Measurements from ENCODE around the gene GAS6.
"Not testable (repeated sequence)": the region's sequence is repeated elsewhere in the genome, so short reads cannot be mapped to it uniquely, and the experiment has no call there.

The GAS6 gene

DNA sequence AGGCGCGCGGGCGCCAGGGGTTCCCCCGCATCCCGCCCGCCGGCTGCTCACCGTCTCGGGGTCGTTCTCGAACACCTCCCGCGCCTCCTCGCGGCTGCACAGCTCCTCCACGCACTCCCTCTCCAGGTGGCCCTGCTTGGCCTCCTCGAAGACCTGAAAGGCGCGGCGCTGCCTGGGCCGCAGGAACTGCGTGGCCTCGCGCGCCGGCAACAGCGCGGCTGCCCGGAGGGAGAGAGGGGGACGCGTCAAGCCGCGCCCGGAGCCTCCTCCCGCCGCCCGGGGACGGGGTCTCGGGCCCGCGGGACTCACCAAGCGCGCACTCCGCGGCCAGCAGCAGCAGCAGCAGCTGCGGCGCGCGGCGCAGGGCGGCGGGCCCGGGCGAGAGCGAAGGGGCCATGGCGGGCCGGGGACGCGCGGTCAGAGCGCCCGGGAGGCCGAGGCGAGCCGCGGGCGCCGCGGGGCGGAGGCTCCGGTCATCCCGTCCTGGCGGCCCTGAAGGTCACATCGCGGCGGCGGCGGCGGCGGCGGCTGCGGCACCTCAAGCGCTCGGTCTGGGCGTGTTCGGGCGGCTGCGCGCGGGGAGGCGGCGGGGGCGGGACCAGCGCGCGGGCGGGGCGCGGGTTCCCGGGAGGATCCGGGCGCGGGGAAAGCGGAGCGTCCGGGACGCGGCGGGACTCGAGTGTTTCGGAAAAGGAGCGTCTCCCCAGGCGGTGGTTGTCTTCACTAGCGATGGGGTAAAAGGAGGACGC is at the start of gene GAS6:
Gene GAS6 (minus strand): TSS at position 553 of the 749 bp plus-strand sequence. CDS start 156 bp downstream, at position 397.
- peak; percentile 93 for DNase-seq (ENCODE audit: low spot score)

DNA sequence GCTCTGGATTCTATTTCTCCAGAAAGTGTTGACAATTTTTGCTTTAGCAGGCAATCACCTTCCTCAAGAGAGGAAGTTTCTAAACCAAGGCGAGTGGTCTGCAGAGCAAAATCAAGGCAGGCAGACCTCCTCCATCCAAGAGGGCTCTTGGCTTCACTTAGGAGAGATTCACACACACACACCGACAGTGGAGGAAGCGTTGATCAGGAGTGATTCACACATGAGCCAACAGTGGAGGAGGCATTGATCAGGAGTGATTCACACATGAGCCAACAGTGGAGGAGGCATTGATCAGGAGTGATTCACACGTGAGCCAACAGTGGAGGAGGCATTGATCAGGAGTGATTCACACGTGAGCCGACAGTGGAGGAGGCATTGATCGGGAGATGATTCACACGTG is 49.5 kb upstream of the GAS6 start:
- DNase-seq (ENCODE audit: low spot score): not testable (repeated sequence)

DNA sequence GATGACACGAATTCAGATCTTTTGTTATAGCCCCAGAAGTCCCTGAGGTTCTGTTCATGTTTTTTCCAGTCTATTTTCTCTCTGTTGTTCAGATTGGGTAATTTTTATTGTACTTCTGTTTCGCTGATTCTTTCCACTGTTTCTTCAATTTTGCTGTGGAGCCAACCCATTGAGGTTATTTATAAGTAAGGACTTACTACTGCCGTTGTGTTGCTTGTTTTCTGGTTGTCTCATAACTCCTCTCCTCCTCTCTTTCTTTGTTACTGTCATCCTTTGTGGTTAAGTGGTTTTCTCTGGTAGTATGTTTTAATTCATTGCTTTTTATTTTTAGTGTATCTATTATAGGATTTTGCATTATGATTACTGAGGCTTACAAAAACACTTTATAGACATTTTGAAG is 48.7 kb upstream of the GAS6 start:
- no peak for DNase-seq (ENCODE audit: low spot score)

- peak; percentile 75 for DNase-seq (ENCODE audit: low spot score)
These were observed 44.0 kb upstream of the GAS6 start for GRCh38 chr13:113907635-113908617.

DNA sequence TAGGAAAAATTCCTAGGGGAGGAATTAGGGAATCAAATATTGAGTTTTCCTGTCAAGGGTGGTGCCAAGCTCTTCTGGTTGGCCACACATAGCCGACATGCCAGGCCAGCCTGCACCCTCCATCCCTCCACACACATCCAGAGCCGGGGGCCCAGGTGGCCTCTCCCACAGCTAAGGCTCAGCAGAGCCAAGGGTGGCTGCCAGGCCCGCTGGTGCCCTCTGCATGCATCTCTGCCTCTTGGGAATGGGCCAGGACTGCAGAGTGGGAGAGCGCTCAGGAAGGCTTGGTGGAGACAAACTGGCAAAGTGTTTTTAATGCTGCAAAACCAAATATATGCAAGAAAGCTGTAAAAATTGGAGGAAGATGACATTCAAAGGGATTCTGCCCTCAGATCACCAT is 42.7 kb upstream of the GAS6 start:
- no peak for DNase-seq (ENCODE audit: low spot score)

- no peak for DNase-seq (ENCODE audit: low spot score)
These were observed 42.1 kb upstream of the GAS6 start for GRCh38 chr13:113905942-113906341.

GRCh38 chr13:113905018-113905417 is 41.1 kb upstream of the GAS6 start:
- no peak for DNase-seq (ENCODE audit: low spot score)

- DNase-seq (ENCODE audit: low spot score): peak; percentile 49
These were observed 40.5 kb upstream of the GAS6 start for GRCh38 chr13:113904411-113904810.

GRCh38 chr13:113903912-113904311 is 40.0 kb upstream of the GAS6 start:
- DNase-seq (ENCODE audit: low spot score): no peak

DNA sequence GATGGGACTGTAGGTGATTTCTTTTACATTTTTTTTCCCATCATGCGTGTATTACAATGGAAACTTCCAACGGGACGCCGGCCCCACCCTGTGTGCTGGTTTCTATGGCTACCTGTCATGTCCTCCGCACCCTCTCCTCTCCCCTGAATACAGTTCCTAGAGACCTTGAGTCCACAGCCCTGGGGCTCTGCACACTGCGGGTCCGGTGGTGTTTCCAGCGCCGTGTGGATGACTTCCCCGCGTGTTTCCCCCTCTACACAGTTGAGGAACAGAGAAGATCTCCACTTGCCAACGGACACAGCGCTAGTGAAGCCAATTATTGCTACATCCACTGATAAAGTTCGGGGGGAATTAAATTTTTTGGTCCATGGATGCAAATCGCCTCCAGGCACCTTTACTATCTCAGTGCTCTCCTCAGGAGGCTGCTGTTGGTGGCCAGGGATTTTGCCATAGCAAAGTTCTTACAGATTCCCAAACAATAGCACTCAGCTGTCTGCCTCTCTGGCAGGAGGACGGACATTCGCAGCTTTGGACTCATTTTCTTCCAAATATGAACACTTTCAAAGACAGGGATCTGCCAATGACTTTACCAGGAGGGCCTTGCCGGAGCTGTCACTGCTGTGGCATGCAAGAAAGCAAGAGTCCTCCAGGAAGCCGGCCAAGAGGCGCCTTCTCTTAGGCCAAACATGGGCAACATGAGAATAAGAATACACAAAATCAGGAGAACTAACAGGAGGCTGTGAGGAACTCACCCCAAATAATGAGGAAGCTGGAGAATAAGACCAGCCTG is 39.3 kb upstream of the GAS6 start:
- peak; percentile 81 for DNase-seq (ENCODE audit: low spot score)

- no peak for DNase-seq (ENCODE audit: low spot score)
These were observed 38.6 kb upstream of the GAS6 start for GRCh38 chr13:113902481-113902880.

DNA sequence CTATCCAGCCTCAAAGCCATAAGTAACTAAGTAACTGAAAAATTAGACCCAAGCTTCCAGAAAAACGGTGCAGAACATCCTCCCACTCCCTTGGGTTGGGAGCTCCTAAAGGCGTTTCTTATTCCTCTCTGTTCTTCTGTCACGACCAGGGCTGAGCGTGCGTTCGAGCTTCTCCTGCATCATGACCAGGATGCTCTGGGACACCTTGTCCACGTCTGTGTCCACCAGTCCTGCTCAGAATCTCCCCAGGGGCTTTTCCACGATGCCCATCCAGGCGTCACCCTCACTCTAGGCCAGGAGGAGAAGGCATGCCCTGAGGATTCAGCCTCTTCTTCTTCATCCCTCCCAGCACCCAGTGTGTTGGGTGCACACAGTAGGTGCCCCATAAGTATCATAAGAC is 37.8 kb upstream of the GAS6 start:
- DNase-seq (ENCODE audit: low spot score): no peak

GRCh38 chr13:113901231-113901630 is 37.4 kb upstream of the GAS6 start:
- DNase-seq (ENCODE audit: low spot score): peak; percentile 66

GRCh38 chr13:113900646-113901045 is 36.8 kb upstream of the GAS6 start:
- no peak for DNase-seq (ENCODE audit: low spot score)

- DNase-seq (ENCODE audit: low spot score): no peak
These were observed 34.5 kb upstream of the GAS6 start for GRCh38 chr13:113898391-113898790.

DNA sequence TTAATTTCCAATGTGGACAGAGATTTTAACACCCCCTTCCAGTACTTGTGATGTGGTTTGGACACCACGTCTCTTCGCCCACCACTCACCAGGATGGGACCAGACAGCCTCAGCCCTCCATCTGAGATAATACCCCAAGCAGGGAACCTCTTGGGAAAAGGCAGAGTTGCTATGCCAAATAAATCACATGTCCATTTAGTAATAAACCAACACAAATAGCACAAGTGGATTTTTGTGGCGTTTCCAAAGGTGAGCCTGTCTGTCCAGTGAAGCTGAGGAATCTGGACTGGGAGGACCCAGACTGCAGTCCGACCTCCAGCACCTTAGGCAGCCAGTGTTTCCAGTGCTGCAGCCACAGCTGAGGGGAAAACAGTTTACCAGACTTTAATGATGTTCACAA is 34.1 kb upstream of the GAS6 start:
- DNase-seq (ENCODE audit: low spot score): peak; percentile 33

GRCh38 chr13:113897161-113897560 is 33.3 kb upstream of the GAS6 start:
- DNase-seq (ENCODE audit: low spot score): peak; percentile 94

- DNase-seq (ENCODE audit: low spot score): no peak
These were observed 31.6 kb upstream of the GAS6 start for GRCh38 chr13:113895436-113895835.

DNA sequence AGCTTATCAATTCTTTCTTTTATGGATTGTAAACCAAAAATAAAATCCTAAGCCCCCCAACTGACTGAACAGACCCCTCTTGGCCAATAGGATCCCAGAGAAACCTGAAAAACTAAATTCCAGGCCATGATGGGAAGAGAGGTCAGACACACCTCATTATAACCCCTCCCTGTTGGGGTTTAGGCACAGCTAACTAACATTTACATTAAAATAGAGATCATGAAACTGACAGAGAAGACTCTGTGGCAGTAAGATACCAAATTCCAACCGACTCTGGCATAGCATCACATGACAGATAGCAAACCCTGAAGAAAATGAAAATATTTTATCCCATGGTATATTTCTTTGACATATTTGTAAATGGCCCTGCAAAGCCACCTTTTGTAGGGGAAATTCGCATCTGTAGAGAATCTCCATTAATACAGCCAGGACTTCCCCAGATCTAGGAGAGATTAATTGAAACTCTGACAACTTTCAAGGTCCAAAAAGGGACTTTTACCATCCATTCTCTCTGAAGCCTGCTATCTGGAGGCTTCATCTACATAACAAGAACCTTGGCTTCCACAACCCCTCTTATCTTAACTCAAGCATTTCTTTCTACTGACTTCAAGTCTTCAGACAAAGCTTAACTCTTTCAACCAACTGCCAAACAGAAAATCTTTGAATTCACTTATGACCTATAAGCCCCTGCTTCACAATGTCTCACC is 27.1 kb upstream of the GAS6 start:
- no peak for DNase-seq (ENCODE audit: low spot score)

DNA sequence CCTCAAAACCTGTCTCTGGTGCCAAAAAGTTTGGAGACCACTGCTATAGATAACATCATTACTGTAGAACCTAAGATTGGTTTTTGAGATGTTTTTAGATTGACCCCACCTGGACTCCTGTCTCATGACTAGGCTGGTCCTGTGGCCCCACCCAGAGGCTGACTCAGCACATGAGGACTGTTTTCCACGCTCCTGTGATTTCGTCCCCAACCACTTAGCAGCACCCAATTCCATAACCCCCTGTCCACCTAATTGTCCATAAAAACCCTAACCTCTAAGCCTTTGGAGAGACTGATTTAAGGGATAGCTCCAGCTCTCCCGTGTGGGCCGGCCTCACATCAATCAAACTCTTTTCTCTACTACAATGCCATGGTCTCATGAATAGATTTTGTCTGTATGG is 25.6 kb upstream of the GAS6 start:
- DNase-seq (ENCODE audit: low spot score): no peak

GRCh38 chr13:113888701-113889330 is 24.9 kb upstream of the GAS6 start:
- DNase-seq (ENCODE audit: low spot score): no peak

Measured in GM03348 (cell line).